Measurements from ENCODE around the gene HHATL.
A peak's percentile ranks its signal among the peaks of the same experiment; 100 is the strongest.

The HHATL gene

DNA sequence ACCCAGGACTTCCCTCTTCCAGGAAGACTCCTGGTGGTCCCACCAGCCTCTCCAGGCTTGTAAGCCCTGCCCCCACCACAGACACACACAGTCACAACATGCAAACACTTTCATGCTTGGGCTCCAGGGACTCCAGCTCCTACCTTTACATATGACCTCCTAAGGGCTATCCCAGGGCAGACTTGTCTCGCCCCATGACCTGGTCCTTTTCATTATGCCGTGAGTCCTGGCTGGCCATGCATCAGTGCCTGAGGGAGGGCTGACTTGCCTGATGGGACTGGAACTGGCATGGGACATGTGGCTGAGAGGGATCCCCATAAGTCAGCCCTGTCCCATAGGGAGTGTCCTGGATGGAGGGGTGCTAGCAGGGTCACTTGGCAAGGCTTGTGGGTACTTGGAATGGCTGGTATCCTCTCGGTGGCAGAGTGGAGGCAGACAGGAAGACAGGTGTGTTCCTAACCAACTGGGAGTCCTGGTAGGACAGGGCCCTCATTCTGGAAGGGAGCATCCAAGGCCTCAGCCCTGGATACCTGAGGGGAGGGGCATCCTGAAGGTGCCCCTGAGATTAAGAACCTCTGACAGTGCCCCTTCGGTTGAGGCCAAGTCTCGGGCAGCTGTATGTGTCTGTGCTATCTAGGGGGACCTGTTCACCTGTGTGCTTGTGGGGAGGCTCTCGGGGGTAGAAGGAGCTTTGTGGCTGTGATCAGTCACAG, 540 bp upstream of the HHATL start:
- DNase-seq (ENCODE audit: low read depth): no peak
- TF ChIP-seq, protein P1, sequence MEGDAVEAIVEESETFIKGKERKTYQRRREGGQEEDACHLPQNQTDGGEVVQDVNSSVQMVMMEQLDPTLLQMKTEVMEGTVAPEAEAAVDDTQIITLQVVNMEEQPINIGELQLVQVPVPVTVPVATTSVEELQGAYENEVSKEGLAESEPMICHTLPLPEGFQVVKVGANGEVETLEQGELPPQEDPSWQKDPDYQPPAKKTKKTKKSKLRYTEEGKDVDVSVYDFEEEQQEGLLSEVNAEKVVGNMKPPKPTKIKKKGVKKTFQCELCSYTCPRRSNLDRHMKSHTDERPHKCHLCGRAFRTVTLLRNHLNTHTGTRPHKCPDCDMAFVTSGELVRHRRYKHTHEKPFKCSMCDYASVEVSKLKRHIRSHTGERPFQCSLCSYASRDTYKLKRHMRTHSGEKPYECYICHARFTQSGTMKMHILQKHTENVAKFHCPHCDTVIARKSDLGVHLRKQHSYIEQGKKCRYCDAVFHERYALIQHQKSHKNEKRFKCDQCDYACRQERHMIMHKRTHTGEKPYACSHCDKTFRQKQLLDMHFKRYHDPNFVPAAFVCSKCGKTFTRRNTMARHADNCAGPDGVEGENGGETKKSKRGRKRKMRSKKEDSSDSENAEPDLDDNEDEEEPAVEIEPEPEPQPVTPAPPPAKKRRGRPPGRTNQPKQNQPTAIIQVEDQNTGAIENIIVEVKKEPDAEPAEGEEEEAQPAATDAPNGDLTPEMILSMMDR (IDR thresholded peaks at IDR 0.05; ENCODE audit: insufficient read depth, low read depth, low read length, missing control alignments): no peak
- H3K4me3 ChIP-seq (ENCODE audit: low read length): no peak overlapping the region

GRCh38 chr3:42701371-42702065, 1.1 kb downstream of the HHATL start:
- H3K4me3 ChIP-seq (ENCODE audit: low read length): no peak overlapping the region
- peak; percentile 41 for DNase-seq (ENCODE audit: low read depth)
- TF ChIP-seq, protein P1 (IDR thresholded peaks at IDR 0.05; ENCODE audit: insufficient read depth, low read depth, low read length, missing control alignments): no peak

DNA sequence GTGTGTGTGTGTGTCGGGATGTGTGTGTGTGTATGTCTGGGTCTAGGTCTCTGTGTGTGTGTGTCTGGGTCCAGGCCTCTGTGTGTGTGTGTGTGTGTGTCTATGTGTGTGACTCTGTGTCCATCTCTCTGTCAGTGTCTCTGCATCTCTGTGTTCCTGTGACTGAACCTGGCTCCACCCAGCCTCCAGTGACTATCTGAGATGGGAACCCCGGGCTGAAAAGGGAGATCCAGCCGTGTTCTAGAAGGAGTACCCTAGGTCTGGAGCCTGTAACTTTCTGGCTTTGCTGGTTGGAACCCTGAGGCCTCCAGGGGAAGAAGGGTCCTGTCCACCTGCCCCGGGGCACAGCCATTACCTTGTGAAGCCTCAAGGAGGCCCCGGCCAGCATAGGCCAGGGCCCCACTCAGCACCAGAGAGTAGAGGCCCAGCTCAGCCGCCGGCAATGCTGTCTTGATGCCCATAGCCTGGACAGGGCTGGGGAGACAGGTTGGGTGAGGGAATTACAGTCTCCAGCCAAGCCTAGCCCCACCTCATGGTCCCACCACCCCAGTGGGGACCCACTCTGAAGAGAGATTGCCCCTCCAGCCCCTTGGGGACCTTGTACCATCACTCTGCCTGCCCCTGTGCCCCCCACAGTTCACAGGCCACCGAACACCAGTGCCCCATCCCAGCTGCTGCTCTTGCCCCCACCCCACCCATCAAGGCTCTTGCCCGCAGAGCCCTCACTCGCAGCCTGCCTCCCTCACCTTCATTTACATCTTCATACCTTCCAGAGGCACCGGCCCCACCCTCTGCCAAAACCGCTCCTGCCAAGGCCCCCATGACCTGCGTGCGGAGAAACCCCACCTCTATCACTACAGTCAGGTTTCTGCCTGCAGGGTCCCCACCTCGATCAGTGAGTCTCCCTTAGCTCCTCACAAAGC, 2.0 kb downstream of the HHATL start:
- TF ChIP-seq, protein P1 (IDR thresholded peaks at IDR 0.05; ENCODE audit: insufficient read depth, low read depth, low read length, missing control alignments): no peak
- H3K4me3 ChIP-seq (ENCODE audit: low read length): no peak overlapping the region
- no peak for DNase-seq (ENCODE audit: low read depth)

- no peak for DNase-seq (ENCODE audit: low read depth)
- H3K4me3 ChIP-seq (ENCODE audit: low read length): no peak overlapping the region
- TF ChIP-seq, protein P1 (IDR thresholded peaks at IDR 0.05; ENCODE audit: insufficient read depth, low read depth, low read length, missing control alignments): no peak
Observed at GRCh38 chr3:42699511-42699971, 3.1 kb downstream of the HHATL start.

DNA sequence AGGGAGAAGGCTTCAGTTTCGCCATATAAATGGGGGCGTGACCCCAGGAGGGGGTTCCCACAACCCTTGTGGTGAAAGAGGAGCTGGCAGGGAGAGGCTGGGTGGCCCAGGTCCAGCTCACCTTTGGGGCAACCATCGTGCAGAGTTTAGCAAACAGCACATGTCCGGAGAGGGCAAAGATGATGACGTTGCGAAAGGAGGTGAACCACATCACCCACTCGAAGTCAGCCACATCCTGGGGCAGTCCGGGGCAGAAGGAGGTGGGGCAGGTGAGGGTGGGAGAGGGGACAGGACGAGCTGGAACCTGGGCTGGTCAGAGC, 3.7 kb downstream of the HHATL start:
- no peak for DNase-seq (ENCODE audit: low read depth)
- TF ChIP-seq, protein P1 (IDR thresholded peaks at IDR 0.05; ENCODE audit: insufficient read depth, low read depth, low read length, missing control alignments): no peak
- H3K4me3 ChIP-seq (ENCODE audit: low read length): no peak overlapping the region

GRCh38 chr3:42698216-42698910, 4.2 kb downstream of the HHATL start:
- DNase-seq (ENCODE audit: low read depth): no peak
- TF ChIP-seq, protein P1 (IDR thresholded peaks at IDR 0.05; ENCODE audit: insufficient read depth, low read depth, low read length, missing control alignments): no peak
- H3K4me3 ChIP-seq (ENCODE audit: low read length): no peak overlapping the region
